Activated CD4-positive, alpha-beta memory T cell treated with anti-CD3 and anti-CD28 coated beads, Interleukin-2, amount 10 ng/mL, durations not matched to agents 7 days and 5 days (primary cell): ENCODE results near the gene PLCXD1. TPM values are rescaled to one million over a fixed set of nuclear protein-coding genes. Genes with fewer than 3 reads are reported as not detected.
"Not testable (repeated sequence)": the region's sequence is repeated elsewhere in the genome, so short reads cannot be mapped to it uniquely, and the experiment has no call there.

Experiments
- CTCF ChIA-PET: fragments of 350-600 bp; sonication (Branson Sonifier 250); formaldehyde crosslinking; loops from one replicate; lab custom pipeline; 2021; ENCODE audit warnings: antibody characterized with exemption, inconsistent platforms; lab: Charles Lee
- POLR2A ChIA-PET: fragments of 350-600 bp; sonication (Branson Sonifier 250); formaldehyde crosslinking; loops from one replicate; lab custom pipeline; 2021; ENCODE audit warnings: antibody characterized with exemption; lab: Charles Lee
- DNase-seq: peaks from one replicate; pipeline ENCODE4 v3.0.0-alpha.2; 2020
- H3K27ac Mint-ChIP-seq: one replicate; pipeline ENCODE4 v1.8.0; 2021; ENCODE audit warnings: mild to moderate bottlenecking, mixed read lengths
- H3K27me3 Mint-ChIP-seq: one replicate; pipeline ENCODE4 v1.8.0; 2021; ENCODE audit warnings: mixed read lengths
- H3K36me3 Mint-ChIP-seq: one replicate; pipeline ENCODE4 v1.8.0; 2021; ENCODE audit warnings: low read depth, mixed read lengths
- H3K4me1 Mint-ChIP-seq: one replicate; pipeline ENCODE4 v1.8.0; 2021; ENCODE audit warnings: mixed read lengths
- H3K4me3 Mint-ChIP-seq: one replicate; pipeline ENCODE4 v1.8.0; 2021; ENCODE audit warnings: mild to moderate bottlenecking, mixed read lengths
- H3K9me3 Mint-ChIP-seq: one replicate; pipeline ENCODE4 v1.8.0; 2021; ENCODE audit warnings: mixed read lengths
- total RNA-seq, 2 experiments: library from RNA; stranded (reverse); gene quantifications; one replicate each; pipeline ENCODE4 v1.2.3, GENCODE V29; 2021

The PLCXD1 gene
- total RNA-seq, 2 experiments from 2014 or later, result 34.5 to 35.5 TPM

DNA sequence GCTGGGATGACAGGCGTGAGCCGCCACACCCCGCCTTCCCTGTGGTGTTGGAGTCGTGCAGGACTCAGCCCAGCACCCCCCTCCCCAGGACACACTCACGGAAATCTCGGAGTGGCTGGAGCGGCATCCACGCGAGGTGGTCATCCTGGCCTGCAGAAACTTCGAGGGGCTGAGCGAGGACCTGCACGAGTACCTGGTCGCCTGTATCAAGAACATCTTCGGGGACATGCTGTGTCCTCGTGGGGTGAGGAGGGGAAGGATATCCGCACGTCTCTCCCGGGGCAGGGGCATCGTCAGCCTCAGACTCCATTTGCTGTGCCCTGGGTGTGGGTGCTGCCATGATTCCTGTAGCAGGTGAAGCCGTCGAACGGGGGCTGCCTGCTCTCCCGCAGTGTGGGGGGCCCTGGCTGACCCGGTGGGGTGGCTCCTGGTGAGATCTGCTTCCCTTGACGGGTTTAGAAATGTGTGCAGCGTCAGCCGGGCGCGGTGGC, 10.3 kb downstream of the PLCXD1 start:
- H3K9me3 Mint-ChIP-seq, result no peaks in the 10 kb centered on the region
- H3K27ac Mint-ChIP-seq, result no peak overlapping the region
- H3K4me1 Mint-ChIP-seq, result peaks cover 4% of the 10 kb centered on the region
- no peak for DNase-seq
- H3K4me3 Mint-ChIP-seq, result no peak overlapping the region
- CTCF ChIA-PET, result no interaction called here
- no peaks in the 10 kb centered on the region for H3K27me3 Mint-ChIP-seq
- peaks cover 56% of the 10 kb centered on the region for H3K36me3 Mint-ChIP-seq
- POLR2A ChIA-PET, result no interaction called here

DNA sequence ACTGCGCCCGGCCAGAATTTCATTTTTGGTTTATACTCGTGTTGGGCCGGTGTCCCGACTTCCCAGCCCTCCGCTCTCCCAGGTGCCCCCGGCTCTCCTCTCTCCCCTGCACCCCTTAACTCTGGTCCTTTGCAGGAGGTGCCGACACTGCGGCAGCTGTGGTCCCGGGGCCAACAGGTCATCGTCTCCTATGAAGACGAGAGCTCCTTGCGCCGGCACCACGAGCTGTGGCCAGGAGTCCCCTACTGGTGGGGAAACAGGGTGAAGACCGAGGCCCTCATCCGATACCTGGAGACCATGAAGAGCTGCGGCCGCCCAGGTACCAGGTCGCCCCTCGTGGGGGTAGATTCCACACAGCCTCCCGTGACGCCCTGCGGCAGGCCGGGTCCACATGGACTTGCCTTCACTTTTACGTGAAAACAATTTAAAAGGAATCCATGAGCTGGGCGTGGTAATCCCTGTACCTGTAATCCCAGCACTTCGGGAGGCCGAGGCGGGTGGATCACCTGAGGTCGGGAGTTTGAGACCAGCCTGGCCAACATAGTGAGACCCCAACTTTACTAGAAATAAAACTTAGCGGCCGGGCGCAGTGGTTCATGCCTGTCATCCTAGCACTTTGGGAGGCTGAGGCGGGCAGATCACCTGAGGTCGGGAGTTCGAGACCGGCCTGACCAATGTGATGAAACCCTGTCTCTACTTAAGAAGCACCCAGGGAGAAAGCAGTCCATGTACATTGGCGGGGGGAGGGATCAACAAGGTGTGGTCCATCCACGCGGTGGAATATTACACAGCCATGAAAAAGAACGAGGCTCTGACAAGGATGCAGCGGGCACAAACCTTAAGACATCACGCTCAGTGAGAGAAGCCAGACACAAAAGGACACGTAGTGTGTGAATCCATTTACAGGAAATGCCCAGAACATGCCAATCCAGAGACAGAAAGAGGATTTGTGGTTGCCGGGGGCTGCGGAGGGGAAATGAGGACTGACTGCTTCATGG, 12.0 kb downstream of the PLCXD1 start:
- no peak overlapping the region for H3K27ac Mint-ChIP-seq
- no peaks in the 10 kb centered on the region for H3K4me1 Mint-ChIP-seq
- H3K27me3 Mint-ChIP-seq, result no peaks in the 10 kb centered on the region
- H3K36me3 Mint-ChIP-seq, result peaks cover 52% of the 10 kb centered on the region
- no peaks in the 10 kb centered on the region for H3K9me3 Mint-ChIP-seq
- POLR2A ChIA-PET, result no interaction called here
- no peak for DNase-seq
- no peak overlapping the region for H3K4me3 Mint-ChIP-seq
- CTCF ChIA-PET, result no interaction called here

DNA sequence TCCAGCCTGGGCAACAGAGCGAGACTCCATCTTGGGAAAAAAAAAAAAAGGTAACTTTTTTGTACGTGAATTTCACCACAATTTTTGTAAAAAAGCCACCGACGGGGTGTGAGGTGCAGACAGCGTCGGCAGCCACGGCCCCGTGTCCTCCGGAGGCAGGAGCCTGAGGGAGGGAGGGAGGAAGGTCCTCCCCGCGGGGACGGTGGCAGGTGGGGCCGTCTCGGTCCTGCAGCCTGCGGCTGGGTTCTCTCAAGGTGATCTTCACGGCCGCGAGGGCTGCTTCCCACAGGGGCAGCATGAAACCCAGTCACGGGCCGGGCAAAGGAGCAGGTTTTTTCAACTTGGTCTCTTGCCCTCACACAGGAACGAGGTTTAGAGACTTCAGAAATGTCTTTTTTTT, 14.0 kb downstream of the PLCXD1 start:
- peaks cover 48% of the 10 kb centered on the region for H3K36me3 Mint-ChIP-seq
- POLR2A ChIA-PET, result no interaction called here

DNA sequence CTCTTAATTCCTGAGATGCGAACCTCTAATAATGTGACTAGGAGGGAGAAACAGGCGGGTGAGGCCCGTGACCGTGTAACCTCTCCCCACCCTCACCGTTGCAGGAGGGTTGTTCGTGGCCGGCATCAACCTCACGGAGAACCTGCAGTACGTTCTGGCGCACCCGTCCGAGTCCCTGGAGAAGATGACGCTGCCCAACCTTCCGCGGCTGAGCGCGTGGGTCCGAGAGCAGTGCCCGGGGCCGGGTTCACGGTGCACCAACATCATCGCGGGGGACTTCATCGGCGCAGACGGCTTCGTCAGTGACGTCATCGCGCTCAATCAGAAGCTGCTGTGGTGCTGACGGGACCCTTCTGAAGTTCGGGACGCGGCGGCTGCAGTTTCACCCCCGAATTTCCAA, 17.8 kb downstream of the PLCXD1 start:
- no peak overlapping the region for H3K27ac Mint-ChIP-seq
- peaks cover 45% of the 10 kb centered on the region for H3K36me3 Mint-ChIP-seq
- no peaks in the 10 kb centered on the region for H3K9me3 Mint-ChIP-seq
- ChIA-PET POLR2A (no interaction called here), CTCF (no interaction called here)
- H3K4me1 Mint-ChIP-seq, result no peaks in the 10 kb centered on the region
- no peak overlapping the region for H3K4me3 Mint-ChIP-seq
- no peak for DNase-seq
- no peaks in the 10 kb centered on the region for H3K27me3 Mint-ChIP-seq

More for the DNA sequence above, 14.0 kb downstream of the PLCXD1 start:
- Mint-ChIP-seq H3K9me3 (no peaks in the 10 kb centered on the region), H3K27ac (no peak overlapping the region), H3K4me1 (no peaks in the 10 kb centered on the region), H3K27me3 (no peaks in the 10 kb centered on the region), H3K4me3 (no peak overlapping the region)
- DNase-seq, result no peak
- CTCF ChIA-PET, result no interaction called here

DNA sequence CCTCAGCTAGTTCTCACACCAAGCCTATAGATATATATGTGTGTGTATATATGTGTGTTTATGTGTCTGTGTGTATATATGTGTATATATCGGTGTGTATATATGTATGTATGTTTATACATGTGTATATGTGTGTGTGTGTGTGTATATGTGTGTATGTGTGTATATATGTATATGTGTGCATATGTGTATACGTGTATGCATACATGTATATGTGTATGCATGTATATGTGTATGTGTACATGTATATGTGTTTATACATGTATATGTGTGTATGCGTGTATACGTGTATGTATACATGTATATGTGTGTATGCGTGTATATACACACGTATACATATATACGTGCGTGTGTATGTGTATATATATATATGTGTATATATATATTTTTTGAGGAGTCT, 19.2 kb downstream of the PLCXD1 start:
- Mint-ChIP-seq H3K9me3 (no peaks in the 10 kb centered on the region), H3K27me3 (no peaks in the 10 kb centered on the region)

DNA sequence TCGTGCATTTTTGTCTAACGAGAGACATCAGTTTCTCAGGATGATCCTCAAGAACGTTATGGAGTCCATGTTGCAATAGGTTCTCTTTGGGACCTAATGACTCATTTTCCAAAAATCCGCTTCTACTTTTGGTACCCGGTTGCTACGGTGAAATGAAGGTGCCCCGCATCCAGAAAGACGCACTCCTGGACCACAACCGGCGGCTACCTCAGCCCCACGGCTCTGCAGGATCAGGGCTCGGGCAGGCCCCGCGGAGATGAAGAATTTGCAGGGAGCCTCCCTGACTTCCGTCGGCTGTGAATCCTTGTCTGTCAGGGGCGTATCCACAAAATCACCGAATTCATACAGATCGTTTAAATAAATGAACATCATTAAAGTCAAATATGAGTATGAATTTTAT, 21.8 kb downstream of the PLCXD1 start:
- Mint-ChIP-seq H3K4me1 (no peaks in the 10 kb centered on the region), H3K27ac (no peak overlapping the region), H3K9me3 (no peaks in the 10 kb centered on the region), H3K36me3 (peaks cover 54% of the 10 kb centered on the region), H3K27me3 (no peaks in the 10 kb centered on the region), H3K4me3 (no peak overlapping the region)
- ChIA-PET POLR2A (no interaction called here), CTCF (no interaction called here)
- no peak for DNase-seq

More for the DNA sequence above, 19.2 kb downstream of the PLCXD1 start:
- POLR2A ChIA-PET, result no interaction called here
- CTCF ChIA-PET, result no interaction called here
- Mint-ChIP-seq H3K27ac (no peak overlapping the region), H3K4me1 (no peaks in the 10 kb centered on the region), H3K36me3 (peaks cover 51% of the 10 kb centered on the region), H3K4me3 (no peak overlapping the region)
- DNase-seq, result no peak

DNA sequence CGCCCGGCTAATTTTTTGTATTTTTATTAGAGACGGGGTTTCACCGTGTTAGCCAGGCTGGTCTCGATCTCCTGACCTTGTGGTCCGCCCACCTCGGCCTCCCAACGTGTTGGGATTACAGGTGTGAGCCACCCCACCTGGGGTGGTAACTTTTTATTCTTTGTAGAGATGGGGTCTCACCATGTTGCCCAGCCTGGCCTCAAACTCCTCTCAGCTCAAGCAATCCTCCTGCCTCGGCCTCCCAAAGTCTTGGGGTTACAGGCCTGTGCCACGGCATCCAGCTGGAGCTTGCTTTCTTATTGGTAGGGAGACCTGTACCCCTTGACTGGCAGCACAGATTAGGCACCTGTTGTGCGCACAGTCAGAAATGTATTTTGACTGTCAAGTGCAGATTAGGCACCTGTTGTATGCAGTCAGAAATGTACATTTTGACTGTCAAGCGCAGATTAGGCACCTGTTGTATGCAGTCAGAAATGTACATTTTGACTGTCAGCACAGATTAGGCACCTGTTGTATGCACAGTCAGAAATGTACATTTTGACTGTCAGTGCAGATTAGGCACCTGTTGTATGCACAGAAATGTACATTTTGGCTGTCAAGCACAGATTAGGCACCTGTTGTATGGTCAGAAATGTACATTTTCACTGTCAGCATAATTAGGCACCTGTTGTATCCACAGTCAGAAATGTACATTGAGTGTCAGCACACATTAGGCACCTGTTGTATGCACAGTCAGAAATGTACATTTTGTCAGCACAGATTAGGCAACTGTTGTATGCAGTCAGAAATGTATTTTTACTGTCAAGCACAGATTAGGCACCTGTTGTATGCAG, 24.8 kb downstream of the PLCXD1 start:
- H3K27me3 Mint-ChIP-seq, H3K27ac Mint-ChIP-seq, DNase-seq, H3K4me1 Mint-ChIP-seq, POLR2A ChIA-PET, CTCF ChIA-PET, H3K4me3 Mint-ChIP-seq, H3K9me3 Mint-ChIP-seq: not testable (repeated sequence)
- H3K36me3 Mint-ChIP-seq, result peaks cover 56% of the 10 kb centered on the region

DNA sequence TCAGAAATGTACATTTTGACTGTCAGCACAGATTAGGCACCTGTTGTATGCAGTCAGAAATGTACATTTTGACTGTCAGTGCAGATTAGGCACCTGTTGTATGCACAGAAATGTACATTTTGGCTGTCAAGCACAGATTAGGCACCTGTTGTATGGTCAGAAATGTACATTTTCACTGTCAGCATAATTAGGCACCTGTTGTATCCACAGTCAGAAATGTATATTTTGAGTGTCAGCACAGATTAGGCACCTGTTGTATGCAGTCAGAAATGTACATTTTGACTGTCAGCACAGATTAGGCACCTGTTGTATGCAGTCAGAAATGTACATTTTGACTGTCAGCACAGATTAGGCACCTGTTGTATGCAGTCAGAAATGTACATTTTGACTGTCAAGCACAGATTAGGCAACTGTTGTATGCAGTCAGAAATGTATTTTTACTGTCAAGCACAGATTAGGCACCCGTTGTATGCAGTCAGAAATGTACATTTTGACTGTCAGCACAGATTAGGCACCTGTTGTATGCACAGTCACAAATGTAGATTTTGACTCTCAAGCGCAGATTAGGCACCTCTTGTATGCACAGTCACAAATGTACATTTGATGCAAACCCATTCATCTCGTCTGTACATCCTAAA, 25.6 kb downstream of the PLCXD1 start:
- H3K4me1 Mint-ChIP-seq, H3K9me3 Mint-ChIP-seq, CTCF ChIA-PET, H3K4me3 Mint-ChIP-seq, H3K27ac Mint-ChIP-seq, DNase-seq, POLR2A ChIA-PET, H3K27me3 Mint-ChIP-seq: not testable (repeated sequence)
- H3K36me3 Mint-ChIP-seq, result peaks cover 53% of the 10 kb centered on the region

DNA sequence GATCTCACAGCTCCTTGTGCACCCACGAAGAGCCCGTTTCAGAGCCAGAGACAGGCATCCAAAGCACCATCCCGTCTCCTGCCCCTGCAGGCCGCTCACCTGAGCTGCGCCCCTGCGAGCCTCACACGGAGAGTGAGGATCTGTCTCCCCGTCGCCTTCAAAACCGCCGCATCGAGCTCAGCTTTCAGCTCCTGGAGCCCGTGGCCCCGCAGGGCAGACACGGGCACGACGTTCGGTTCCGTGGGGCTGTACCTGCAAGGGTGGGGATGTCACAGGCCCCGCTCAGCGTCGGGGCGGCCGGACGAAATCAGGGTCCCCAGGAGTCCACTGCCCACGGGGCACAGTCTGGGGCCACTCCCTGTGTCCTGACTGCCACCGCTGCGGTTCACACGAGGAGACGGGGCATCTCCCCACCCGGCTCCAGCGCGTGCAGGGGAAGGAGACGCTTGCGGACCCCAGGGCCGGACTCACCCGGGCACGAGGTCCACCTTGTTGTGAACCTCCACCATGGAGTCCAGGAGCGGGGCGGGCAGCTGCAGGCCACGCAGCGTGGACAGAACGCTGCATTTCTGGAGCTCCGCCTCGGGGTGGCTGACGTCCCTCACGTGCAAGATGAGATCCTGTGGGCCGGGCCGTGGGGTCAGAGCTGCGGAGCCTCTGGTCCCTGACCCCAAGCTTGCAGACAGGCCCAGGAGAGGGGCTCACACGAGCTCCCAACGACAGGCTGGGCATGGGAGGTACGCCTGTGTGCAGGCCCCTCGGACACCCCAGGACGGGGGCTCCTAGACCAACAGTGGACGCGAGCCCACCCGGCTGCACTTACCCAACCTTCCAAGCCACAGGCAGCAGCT, 26.3 kb downstream of the PLCXD1 start:
- H3K27me3 Mint-ChIP-seq, result no peaks in the 10 kb centered on the region
- peaks cover 52% of the 10 kb centered on the region for H3K36me3 Mint-ChIP-seq

DNA sequence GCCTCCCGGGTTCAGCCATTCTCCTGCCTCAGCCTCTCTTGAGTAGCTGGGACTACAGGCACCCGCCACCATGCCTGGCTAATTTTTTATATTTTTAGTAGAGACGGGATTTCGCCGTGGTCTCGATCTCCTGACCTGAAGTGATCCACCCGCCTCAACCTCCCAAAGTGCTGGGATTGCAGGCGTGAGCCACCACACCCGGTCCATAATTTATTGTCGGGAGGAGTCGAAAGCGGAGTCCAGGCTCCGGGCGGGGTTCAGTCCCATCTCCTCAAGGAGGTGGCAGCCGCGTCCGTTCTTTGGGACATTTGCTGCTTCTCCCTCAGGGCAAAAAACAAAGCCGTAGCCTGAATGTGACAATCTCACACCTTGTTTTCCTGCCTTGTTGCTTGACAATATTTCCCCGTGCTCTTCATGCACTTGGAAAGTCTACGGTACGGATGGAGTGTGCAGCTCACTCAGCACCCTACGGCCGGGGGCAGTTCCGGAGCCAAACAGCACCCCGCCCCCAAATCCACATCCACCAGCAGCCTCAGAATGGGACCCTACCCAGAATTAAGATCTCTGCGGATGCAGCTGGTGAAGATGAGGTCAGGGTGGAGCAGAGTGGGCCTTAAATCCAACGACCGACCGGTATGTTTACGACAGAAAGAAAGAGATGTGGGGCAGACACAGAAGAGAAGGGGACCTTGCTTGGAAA, 27.8 kb downstream of the PLCXD1 start:
- ChIA-PET CTCF (no interaction called here), POLR2A (no interaction called here)
- DNase-seq, result no peak
- H3K9me3 Mint-ChIP-seq, result no peaks in the 10 kb centered on the region
- H3K36me3 Mint-ChIP-seq, result peaks cover 54% of the 10 kb centered on the region
- no peaks in the 10 kb centered on the region for H3K4me1 Mint-ChIP-seq
- no peaks in the 10 kb centered on the region for H3K27me3 Mint-ChIP-seq
- no peak overlapping the region for H3K4me3 Mint-ChIP-seq
- H3K27ac Mint-ChIP-seq, result no peak overlapping the region

More for the DNA sequence above, 26.3 kb downstream of the PLCXD1 start:
- no peak for DNase-seq
- H3K4me1 Mint-ChIP-seq, result no peaks in the 10 kb centered on the region
- no peak overlapping the region for H3K27ac Mint-ChIP-seq
- CTCF ChIA-PET, result no interaction called here
- no peaks in the 10 kb centered on the region for H3K9me3 Mint-ChIP-seq
- H3K4me3 Mint-ChIP-seq, result no peak overlapping the region
- POLR2A ChIA-PET, result no interaction called here

DNA sequence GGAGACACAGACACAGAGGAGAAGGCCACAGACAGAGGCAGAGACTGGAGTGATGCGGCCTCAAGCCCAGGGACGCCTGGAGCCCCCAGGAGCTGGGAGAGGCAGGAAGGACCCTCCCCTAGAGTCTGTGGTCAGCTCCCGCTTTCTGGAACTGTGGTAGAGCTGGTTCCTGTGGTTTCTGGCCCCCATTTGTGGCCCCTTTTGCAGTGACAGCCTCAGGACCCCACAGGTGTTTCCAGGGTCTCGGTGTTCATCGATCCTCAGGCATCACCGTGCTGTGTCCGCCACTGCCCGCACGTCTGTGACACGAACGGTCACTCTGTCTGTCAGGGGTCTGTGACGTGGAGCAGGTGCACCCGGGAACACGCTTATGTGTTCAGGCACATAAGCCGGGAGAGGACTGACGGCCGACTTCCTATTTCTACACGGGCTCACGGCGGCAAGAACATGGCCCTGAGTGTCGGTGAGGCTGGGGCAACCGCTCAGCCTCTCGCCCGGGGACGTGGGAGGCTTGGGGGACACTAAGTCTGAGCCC, 29.5 kb downstream of the PLCXD1 start:
- DNase-seq, result no peak
- POLR2A ChIA-PET, result no interaction called here
- Mint-ChIP-seq H3K36me3 (peaks cover 50% of the 10 kb centered on the region), H3K9me3 (no peaks in the 10 kb centered on the region), H3K4me1 (no peaks in the 10 kb centered on the region), H3K4me3 (no peak overlapping the region), H3K27ac (no peak overlapping the region), H3K27me3 (no peaks in the 10 kb centered on the region)
- CTCF ChIA-PET, result no interaction called here
